Measurements from ENCODE around the gene OTUD4. TPM values are rescaled to one million over a fixed set of nuclear protein-coding genes. Genes with fewer than 3 reads are reported as not detected.

Gene OTUD4
- total and polyA plus RNA-seq, 9 of the 15 experiments (the other 6 are each of a cell fraction or from before 2014, with no cell fraction given) = 4.2 to 29.0 (median 24.8) TPM

DNA sequence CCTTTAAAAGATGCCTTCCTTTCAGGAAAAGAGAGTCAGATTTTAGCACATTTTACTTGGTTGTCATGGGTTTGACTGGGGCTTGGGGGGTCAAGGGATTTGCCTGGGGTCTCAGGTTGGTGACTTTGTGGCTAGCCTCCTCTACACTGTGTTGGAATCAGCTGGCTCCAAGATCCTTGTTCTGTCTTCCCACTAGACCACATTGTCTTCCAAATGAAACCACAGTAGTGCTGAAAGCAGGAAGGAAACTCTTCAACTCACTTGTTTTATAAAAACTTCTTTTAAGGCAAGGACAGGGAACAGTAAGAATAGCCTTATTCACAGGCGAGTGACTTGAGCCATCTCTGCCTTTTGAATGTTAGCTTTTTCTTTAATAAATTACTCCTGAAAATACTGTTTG lies 37.0 kb upstream of the OTUD4 start:
- no TSS peak for BruUV-seq (replicated peaks)
- POLR2A ChIA-PET = interaction anchor here (1.2 kb wide), 1 partner anchor 17 kb away, joined by 3 read pairs; no protein-coding TSS in a partner anchor

DNA sequence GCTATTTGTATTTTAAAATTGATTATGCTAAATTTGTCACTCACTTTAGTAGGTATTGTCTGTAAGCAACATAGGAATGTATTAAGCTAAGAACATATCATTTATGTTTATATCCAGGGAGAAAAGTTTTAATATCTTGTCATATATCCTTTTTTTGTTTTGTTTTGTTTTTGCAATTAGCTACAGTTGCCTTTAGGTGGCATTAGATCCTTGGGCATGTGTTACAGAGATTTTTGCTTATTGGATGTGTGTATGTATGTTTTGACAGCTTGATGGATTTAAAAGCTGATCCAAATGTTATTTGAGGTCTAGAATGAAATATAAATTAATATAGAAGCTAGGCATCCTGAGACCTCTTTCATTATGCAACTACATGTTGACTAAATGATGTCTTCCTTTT lies 36.1 kb upstream of the OTUD4 start:
- Histone ChIP-seq H3K36me3 (ENCODE audit: control insufficient read depth, insufficient read depth, low read length) (no peaks in the 10 kb centered on the region), H3K27me3 (ENCODE audit: control insufficient read depth in 2 of 2, insufficient read depth in 2 of 2, low read length in 2 of 2) (peaks cover 0 to 4% of the 10 kb centered on the region in 2 experiments; a peak in 2 of 5 replicates), H3K79me2 (ENCODE audit: control insufficient read depth, insufficient read depth, low read length) (no peaks in the 10 kb centered on the region), H3K4me1 (replicated peaks in 1 of 2; ENCODE audit: control insufficient read depth in 2 of 2, insufficient read depth in 2 of 2, low read length in 2 of 2) (no peaks in the 10 kb centered on the region), H3K9ac (ENCODE audit: insufficient read depth in 1 of 2, low read depth in 2 of 2, low read length in 2 of 2) (no peak overlapping the region), H3K27ac (ENCODE audit: extremely low read depth, low read depth, low read length) (no peak overlapping the region), H3K9me3 (replicated peaks; ENCODE audit: control insufficient read depth, insufficient read depth, low read depth, low read length) (no peaks in the 10 kb centered on the region), H4K20me1 (replicated peaks; ENCODE audit: control insufficient read depth, insufficient read depth, low read length) (no peaks in the 10 kb centered on the region), H3K4me2 (ENCODE audit: insufficient read depth, low read length) (no peak overlapping the region), H3K9me1 (ENCODE audit: control insufficient read depth, insufficient read depth, low read length) (no peaks in the 10 kb centered on the region), H2AFZ (ENCODE audit: low read depth, low read length) (no peak overlapping the region), H3K4me3 (no peak overlapping the region)
- no TSS peak for BruUV-seq (replicated peaks)
- DNase-seq (ENCODE audit: extremely low read depth in 1 of 4, low spot score in 3 of 4) = no peak
- intact Hi-C loops (cut with micrococcal nuclease) (no loop called here), in situ Hi-C loops (cut with MboI) (no loop called here)
- no peak for FAIRE-seq
- CTCF ChIA-PET (ENCODE audit: low intra/inter-chr PET ratio) = interaction anchor here (1.6 kb wide), 1 partner anchor 341 kb away, joined by 8 read pairs; no protein-coding TSS in a partner anchor
- POLR2A ChIA-PET = interaction anchor here (1.2 kb wide), 1 partner anchor 18 kb away, joined by 3 read pairs; no protein-coding TSS in a partner anchor
- no peak for ATAC-seq
- TF ChIP-seq ZNF644 (tag; IDR thresholded peaks at IDR 0.05; ENCODE audit: low read depth) (no peak), NR2C2 (CRISPR knock-in tag; IDR thresholded peaks at IDR 0.05) (no peak), NR2C2 (tag; IDR thresholded peaks at IDR 0.05) (no peak), IRF1 (CRISPR knock-in tag; IDR thresholded peaks at IDR 0.05; ENCODE audit: borderline replicate concordance) (no peak), MEIS2 (IDR thresholded peaks at IDR 0.05; ENCODE audit: partially characterized antibody) (peak; percentile 23), ZBTB8A (IDR thresholded peaks at IDR 0.05; ENCODE audit: partially characterized antibody) (no peak), SMAD3 (CRISPR knock-in tag; conservative IDR thresholded peaks at IDR 0.05) (no peak), KDM2B (CRISPR knock-in tag; IDR thresholded peaks at IDR 0.05) (no peak), RBFOX2 (IDR thresholded peaks at IDR 0.05; ENCODE audit: low read depth, low read length) (no peak), CBFA2T2 (conservative IDR thresholded peaks at IDR 0.05) (no peak)
- TF ChIP-seq, protein P1, sequence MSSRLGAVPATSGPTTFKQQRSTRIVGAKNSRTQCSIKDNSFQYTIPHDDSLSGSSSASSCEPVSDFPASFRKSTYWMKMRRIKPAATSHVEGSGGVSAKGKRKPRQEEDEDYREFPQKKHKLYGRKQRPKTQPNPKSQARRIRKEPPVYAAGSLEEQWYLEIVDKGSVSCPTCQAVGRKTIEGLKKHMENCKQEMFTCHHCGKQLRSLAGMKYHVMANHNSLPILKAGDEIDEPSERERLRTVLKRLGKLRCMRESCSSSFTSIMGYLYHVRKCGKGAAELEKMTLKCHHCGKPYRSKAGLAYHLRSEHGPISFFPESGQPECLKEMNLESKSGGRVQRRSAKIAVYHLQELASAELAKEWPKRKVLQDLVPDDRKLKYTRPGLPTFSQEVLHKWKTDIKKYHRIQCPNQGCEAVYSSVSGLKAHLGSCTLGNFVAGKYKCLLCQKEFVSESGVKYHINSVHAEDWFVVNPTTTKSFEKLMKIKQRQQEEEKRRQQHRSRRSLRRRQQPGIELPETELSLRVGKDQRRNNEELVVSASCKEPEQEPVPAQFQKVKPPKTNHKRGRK (tag; IDR thresholded peaks at IDR 0.05) = no peak

More for the DNA sequence above, 37.0 kb upstream of the OTUD4 start:
- no peak overlapping the region for H3K9ac ChIP-seq (ENCODE audit: insufficient read depth in 1 of 2, low read depth in 2 of 2, low read length in 2 of 2)
- ATAC-seq = no peak
- no peaks in the 10 kb centered on the region for H4K20me1 ChIP-seq (replicated peaks; ENCODE audit: control insufficient read depth, insufficient read depth, low read length)
- no peak overlapping the region for H2AFZ ChIP-seq (ENCODE audit: low read depth, low read length)
- TF ChIP-seq ZSCAN29 (IDR thresholded peaks at IDR 0.05) (no peak), PCBP1 (IDR thresholded peaks at IDR 0.05; ENCODE audit: low read depth, low read length, poor library complexity, severe bottlenecking) (no peak)
- no peaks in the 10 kb centered on the region for H3K9me3 ChIP-seq (replicated peaks; ENCODE audit: control insufficient read depth, insufficient read depth, low read depth, low read length)
- no peak for FAIRE-seq
- H3K4me3 ChIP-seq = no peak overlapping the region
- in situ Hi-C loops (cut with MboI) = no loop called here
- intact Hi-C loops (cut with micrococcal nuclease) = no loop called here
- H3K4me2 ChIP-seq (ENCODE audit: insufficient read depth, low read length) = no peak overlapping the region
- CTCF ChIA-PET (ENCODE audit: low intra/inter-chr PET ratio) = interaction anchor here (1.6 kb wide), 1 partner anchor 340 kb away, joined by 8 read pairs; no protein-coding TSS in a partner anchor
- H3K27me3 ChIP-seq (ENCODE audit: control insufficient read depth in 2 of 2, insufficient read depth in 2 of 2, low read length in 2 of 2) = peaks cover 0 to 4% of the 10 kb centered on the region in 2 experiments; a peak in 2 of 5 replicates
- 0% methylated on average over 1 of the region's 1 CpG for WGBS (ENCODE audit: insufficient coverage, low coverage, missing lambda C conversion rate)
- H3K9me1 ChIP-seq (ENCODE audit: control insufficient read depth, insufficient read depth, low read length) = no peaks in the 10 kb centered on the region
- H3K36me3 ChIP-seq (ENCODE audit: control insufficient read depth, insufficient read depth, low read length) = no peaks in the 10 kb centered on the region
- H3K4me1 ChIP-seq (replicated peaks in 1 of 2; ENCODE audit: control insufficient read depth in 2 of 2, insufficient read depth in 2 of 2, low read length in 2 of 2) = no peaks in the 10 kb centered on the region
- no peaks in the 10 kb centered on the region for H3K79me2 ChIP-seq (ENCODE audit: control insufficient read depth, insufficient read depth, low read length)
- no peak for DNase-seq (ENCODE audit: extremely low read depth in 1 of 4, low spot score in 3 of 4)
- H3K27ac ChIP-seq (ENCODE audit: extremely low read depth, low read depth, low read length) = no peak overlapping the region

Data from K562 (cell line).